ENCODE data around the gene SPINT2.

Gene SPINT2

DNA sequence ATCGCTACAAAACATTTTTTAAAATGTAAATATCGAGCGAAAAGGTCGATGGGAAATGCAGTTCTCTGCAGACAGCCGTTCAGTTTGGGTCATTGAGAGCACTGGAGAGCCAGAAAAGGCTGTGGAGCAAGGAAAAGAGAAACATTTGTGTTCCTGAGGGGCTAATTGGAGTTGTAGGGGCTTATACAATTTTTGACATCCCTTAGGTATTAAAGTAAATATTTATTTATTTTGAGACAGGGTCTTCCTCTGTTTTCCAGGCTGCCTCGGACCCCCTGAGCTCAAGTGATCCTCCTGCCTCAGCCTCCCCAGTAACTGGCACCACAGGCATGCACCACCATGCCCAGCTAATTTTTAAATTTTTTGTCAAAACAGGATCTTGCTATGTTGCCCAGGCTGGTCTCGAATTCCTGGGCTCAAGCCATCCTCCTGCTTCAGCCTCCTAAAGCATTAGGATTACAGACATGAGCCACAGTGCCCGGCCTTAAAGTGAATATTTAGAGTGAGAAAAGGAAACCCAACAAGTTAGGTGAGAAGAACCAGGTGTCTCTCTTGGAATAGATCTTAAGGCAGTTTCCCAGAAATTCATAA, 52.2 kb downstream of the SPINT2 start:
- TF ChIP-seq, protein P1, sequence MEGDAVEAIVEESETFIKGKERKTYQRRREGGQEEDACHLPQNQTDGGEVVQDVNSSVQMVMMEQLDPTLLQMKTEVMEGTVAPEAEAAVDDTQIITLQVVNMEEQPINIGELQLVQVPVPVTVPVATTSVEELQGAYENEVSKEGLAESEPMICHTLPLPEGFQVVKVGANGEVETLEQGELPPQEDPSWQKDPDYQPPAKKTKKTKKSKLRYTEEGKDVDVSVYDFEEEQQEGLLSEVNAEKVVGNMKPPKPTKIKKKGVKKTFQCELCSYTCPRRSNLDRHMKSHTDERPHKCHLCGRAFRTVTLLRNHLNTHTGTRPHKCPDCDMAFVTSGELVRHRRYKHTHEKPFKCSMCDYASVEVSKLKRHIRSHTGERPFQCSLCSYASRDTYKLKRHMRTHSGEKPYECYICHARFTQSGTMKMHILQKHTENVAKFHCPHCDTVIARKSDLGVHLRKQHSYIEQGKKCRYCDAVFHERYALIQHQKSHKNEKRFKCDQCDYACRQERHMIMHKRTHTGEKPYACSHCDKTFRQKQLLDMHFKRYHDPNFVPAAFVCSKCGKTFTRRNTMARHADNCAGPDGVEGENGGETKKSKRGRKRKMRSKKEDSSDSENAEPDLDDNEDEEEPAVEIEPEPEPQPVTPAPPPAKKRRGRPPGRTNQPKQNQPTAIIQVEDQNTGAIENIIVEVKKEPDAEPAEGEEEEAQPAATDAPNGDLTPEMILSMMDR (IDR thresholded peaks at IDR 0.05), result no peak

DNA sequence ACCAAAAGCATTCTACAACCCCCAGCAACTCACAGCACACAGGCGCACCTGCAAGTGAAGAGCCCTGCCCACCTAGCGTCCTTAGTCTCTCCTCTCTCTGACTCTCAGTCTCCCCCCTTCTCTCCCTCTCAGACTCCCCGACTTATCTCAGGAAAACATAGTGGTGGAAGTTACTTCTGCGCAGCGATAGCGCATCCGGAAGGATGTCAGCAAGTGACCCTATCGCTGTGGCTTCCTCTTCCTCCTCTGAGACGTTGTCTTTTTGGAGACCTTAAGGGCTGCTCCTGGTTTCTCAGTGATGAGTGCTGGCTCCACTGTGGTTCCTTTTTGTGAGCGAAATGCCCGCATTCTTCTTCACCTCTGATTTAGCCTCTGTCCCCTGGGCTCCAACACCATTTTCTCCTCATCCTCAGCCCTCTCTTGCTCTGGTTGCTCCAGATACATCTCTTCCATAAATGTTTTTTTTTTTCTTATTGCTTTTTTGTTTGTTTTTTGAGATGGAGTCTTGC, 52.8 kb downstream of the SPINT2 start:
- TF ChIP-seq, protein P1 (IDR thresholded peaks at IDR 0.05), result no peak

DNA sequence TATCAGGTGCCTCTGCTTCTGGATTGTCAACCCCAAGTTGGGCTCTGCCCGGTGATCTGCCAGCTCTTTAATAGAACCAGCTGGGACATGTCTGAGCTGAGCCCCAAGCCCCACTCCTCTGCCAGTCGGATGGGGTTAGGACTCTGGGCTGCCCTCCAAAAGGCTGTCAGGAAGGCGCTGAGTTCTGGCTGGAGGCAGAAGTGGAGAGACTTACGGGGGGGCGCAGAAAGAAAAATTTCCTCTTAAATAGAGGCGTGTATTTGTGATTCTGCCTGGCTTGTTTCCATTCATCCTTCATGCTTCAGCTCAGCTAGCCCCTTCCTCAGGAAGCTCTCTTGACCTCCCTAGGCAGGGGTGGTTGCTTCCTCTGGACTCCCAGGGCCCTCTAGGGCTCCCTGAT, 54.3 kb downstream of the SPINT2 start:
- TF ChIP-seq, protein P1 (IDR thresholded peaks at IDR 0.05), result no peak

DNA sequence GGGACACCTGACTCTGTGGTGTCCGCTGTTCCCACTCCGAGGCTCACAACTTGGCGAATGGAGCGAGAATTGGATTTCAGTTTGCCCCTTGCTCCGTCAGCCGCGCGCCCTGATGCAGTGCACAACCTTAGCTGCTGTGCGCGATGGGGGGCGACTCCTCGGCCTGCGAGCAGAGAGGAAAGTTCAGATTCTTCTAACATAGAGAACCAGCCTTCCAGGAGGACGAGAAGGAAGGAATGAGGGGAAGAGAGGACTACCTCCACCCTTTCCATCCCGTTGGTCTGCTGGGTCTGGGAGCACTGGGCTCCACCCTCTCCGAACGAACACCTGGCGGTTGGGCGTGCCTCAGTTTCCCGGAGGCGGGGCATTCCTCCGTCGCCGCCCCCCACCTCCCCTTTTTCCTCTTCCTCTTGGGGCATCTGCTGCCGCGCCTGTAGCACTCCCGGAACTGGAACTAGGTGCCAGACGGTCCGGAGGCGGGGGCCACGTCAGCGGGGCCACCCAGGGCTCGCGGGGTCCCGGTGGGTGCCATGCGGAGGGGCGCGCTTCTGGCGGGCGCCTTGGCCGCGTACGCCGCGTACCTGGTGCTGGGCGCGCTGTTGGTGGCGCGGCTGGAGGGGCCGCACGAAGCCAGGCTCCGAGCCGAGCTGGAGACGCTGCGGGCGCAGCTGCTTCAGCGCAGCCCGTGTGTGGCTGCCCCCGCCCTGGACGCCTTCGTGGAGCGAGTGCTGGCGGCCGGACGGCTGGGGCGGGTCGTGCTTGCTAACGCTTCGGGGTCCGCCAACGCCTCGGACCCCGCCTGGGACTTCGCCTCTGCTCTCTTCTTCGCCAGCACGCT, 55.3 kb downstream of the SPINT2 start, which contains the start of gene KCNK6:
TSS of gene KCNK6 (plus strand) at position 425 of the 838 bp plus-strand sequence. CDS start at position 531, 106 bp downstream.
- TF ChIP-seq, protein P1 (IDR thresholded peaks at IDR 0.05), result no peak

DNA sequence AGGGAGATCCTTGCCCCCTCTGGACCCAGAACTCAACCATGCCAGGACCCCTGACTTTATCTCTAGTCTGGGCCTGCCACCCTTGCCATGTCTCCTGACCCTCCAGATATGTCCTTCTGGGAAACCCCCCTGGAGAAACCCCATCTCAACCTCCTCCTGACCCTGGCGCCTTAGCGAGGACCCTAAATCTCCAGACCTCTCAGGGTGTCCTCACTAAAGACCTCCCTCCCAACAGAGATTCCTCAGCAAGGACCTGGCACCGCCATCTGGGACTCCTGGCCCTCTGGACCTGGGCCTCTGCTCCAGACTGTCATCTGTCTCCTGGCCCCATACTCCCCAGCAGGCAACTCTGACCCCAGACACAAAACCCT, 56.6 kb downstream of the SPINT2 start:
- TF ChIP-seq, protein P1 (IDR thresholded peaks at IDR 0.05), result no peak

DNA sequence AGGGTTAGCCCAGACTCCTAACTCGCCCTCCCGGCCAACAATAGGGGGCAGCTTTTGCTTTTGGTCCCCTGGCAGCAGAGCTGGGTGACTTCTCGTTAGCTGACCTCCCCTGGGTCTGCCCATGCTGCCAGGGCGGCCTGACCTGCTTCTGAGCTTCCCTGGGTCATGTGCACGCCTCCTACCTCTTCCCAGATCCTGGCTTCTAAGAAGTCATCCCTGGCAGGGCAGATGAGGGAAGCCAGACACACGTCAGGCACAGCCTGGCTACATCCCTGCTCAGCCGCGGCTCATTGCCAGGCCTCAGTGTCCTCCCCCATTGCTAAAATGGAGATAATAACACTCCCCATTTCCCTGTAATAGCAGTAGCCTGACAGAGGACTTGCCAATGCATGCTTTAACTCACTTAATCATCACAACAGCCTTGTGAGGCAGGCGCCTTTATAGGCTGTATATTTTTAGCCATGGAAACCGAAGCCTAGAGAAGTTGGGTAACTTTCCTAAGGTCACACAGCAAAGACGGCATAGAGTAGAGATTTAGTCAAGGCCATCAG, 57.3 kb downstream of the SPINT2 start:
- TF ChIP-seq, protein P1 (IDR thresholded peaks at IDR 0.05), result no peak

DNA sequence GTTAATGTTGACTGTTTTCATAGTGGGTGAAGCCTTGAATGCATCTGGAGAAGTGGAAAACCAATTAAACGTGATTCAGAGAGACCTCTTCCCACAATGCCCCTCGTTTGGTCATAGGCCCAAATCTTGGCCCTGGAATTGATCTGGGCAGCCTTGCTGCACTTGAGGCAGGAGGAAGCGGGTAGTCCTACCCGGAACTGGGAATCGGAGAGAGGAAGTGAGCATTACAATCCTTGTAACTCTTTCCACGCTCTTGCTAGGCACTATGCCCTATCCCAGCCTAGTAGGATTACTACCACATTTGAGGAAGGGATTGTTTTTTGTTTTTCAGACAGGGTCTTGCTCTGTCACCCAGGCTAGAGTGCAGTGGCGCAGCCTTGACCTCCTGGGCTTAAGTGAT, 58.9 kb downstream of the SPINT2 start:
- TF ChIP-seq, protein P1 (IDR thresholded peaks at IDR 0.05), result no peak

Data from LNCAP (cell line).